COLO829 (cell line): ENCODE results near the gene FERMT1.
"Not testable (repeated sequence)": the region's sequence is repeated elsewhere in the genome, so short reads cannot be mapped to it uniquely, and the experiment has no call there.

ENCODE experiments used
- DNase-seq: peaks from one replicate; pipeline ENCODE4 v3.0.0; 2012; ENCODE audit warnings: low spot score

The FERMT1 gene

DNA sequence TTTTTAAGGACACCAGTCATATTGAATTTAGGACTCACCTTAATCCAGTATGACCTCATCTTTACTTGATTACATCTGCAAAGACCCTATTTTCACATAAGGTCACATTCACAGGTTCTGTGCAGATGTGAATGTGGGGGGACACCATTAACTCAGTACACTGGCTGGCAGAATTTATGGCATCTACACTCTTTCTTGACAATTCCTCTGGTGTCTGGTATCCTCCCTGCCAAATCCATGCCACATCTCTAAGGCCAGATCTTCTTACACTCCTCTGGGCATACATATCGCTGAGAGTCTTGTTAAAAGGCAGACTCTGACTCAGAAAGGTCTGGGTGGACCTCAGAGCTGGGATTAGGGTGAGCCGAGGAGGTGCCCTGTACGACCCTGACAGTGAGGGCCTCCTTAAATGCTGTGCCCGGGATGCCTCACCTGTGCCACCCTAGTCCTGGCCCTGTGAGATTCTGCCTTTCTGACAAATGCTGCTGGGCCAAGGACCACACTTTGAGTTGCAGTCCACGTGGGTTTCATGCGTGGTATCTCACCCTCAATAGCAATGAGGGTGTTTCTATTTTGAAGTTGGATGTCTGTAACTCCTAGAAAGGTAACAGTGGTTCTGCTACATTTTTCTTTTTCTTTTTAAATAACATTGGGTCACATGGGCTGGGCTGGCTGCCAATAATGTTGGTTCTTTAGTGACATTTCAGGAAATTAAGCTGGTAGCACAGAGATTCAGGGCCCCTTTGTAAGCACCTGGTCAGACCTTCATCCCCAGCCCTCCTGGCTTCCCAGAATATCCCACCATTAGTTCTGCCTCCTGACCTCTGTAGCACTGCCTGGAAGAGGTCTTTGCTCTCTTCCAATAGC, 51.8 kb downstream of the FERMT1 start:
- no peak for DNase-seq

DNA sequence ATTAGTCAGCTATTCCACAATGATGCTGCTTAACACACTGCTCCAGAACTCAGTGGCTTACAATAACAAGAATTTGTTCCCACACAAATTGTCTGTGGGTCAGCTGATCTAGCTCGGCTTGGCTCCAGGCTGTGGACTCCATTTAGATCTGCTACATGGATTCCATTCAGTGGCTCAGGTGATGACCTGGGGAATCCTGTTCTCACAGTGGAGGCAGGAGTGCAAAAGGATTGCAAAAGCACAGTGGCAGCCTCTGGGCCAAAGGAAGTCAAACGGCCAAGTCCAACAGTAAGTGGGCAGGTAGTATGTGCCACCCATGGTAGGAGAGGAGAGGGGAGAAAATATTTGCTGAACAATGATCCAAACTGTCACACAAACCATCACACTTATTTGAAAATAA, 53.2 kb downstream of the FERMT1 start:
- DNase-seq = no peak

DNA sequence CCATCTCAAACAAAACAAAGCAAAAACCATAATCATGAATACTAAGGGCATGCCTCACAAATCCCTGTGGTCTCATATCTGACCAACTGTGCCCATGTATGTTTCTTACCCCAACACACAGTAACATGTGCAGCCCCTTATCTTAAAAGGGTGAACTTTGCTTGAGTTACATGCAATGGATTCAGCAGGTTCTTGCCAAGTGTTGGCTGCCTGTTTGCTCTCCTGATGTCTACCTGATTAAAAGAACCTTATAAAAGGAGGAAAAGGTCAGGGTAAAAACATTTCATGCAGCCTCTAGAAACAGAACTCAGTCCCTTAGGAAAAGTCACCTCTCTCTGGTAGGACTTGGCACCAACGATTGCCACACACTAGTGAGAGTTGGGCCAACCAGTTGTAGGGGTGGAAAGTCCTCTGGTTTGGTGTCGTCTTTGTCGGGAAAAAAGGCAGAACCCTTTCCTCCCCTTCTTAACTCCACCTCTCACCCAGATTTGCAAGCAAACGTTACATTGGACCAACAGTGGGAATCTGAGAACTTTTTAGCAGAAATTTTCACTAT, 55.0 kb downstream of the FERMT1 start:
- DNase-seq = no peak

DNA sequence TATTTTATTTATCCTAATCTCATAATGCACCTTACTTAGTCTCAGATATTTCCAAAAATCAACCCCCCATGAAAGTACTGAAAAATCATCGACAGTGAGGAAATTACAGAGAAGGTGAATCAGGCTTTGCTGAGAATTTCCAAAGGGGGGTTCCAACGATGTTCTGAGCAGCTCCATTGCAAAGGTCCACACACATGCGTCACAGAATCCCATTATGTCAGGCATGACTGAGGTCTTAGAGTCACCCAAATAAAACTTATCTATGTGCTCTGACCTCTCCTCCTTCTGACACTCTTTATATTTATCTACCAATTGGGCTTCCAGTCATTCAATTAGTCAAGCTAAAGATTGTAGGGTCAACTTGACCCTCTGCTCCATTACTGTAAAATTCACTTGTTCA, 56.2 kb downstream of the FERMT1 start:
- no peak for DNase-seq

DNA sequence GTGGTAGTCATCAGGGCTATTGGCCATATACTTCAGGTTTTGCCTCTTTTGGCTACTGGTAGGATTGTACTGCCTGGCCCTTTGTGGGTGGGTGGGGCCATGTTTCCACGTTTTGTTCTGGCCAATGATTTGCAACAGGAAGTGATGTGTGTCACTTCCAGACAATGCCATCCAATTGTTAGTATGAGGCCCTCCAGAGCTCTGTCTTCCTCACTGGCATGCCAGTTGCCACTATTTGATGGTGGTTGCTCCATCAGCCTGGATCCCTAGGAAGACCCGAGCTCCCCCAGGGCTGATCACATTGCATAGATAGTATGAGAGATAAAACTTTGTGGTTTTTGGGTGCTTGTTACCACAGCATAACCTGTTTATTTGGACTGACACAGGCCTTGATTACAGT, 61.3 kb downstream of the FERMT1 start:
- DNase-seq = no peak

DNA sequence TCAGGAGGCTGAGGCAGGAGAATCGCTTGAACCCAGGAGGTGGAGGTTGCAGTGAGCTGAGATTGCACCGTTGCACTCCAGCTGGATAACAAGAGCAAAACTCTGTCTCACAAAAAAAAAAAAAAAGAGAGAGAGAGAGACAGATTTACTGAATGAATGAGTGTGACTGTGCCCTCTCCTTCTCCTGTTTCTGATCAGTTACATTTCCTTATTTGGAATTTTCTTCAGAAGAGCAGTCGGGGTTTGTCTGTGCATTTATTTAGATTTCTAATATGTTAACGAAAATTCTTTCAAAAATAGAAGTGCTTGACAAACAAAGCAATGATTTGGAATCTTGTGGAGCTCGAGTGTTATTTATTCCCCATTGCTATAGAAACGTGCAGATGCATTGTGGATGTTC, 62.6 kb downstream of the FERMT1 start:
- DNase-seq = no peak

DNA sequence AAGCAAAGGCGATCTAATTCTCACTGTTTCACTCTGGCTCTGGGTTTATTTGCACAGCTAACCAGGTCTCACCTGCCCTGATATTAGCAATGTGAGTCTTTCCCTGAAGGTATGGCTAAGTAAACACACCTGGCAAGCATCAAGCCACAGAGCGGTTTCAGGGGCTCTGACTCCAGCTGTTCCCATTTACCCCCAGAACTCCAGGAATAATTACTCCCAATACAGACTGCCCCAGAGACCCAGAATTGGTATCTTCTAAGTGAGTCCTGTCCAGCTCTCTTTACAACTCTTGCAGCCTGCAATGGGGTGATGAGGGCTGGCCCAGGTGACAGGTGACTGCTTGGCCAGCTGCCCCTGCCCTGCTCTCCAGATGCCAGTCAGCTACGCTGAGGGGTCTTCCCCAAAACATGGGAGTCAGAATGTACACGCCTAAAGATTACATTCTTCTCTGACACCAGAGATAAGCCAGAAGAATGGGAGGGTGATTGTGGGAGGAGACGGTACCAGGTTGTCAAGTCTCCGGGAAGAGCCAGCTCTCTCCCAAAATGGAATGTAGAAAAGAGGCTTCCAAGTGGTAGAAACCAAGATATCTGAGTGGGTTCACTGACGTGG, 64.0 kb downstream of the FERMT1 start:
- no peak for DNase-seq

DNA sequence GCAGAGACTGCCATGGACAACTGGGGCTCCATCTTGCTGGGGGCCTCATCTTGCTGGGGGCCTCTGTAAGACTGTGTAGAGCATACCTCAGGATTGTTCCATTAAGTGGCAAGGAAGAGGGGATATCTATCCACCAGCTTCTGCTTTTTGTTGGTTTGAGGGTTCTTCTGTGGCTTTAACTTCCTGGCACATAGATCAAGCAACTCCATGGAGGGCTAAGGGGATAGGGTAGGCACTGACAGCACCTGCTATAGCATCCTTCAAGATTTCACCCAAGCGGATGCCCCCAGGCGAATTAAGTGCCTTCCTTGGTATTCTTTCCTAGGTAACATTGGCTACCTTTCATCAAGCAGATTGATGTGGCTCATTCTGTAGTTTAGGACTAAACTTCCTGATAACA, 65.1 kb downstream of the FERMT1 start:
- no peak for DNase-seq

DNA sequence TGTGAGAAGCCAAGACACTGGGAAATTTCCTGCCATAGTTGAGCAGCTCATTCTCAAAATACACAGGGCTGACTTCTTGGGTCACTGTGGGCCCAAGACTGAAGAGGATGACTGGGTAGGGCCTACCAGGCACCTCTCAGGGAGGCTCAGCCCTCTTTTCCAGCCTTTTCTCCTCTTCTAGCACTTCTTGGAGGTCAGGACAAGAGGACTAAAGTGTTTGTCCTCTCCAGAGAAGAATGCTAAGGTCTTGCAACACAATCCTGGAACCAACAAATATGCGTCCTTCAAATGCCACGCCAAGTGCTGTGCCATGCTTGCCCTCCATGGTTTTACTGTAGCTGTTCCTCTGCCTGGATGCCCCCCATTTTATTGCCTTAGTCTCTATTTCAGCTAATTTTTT, 65.7 kb downstream of the FERMT1 start:
- no peak for DNase-seq

DNA sequence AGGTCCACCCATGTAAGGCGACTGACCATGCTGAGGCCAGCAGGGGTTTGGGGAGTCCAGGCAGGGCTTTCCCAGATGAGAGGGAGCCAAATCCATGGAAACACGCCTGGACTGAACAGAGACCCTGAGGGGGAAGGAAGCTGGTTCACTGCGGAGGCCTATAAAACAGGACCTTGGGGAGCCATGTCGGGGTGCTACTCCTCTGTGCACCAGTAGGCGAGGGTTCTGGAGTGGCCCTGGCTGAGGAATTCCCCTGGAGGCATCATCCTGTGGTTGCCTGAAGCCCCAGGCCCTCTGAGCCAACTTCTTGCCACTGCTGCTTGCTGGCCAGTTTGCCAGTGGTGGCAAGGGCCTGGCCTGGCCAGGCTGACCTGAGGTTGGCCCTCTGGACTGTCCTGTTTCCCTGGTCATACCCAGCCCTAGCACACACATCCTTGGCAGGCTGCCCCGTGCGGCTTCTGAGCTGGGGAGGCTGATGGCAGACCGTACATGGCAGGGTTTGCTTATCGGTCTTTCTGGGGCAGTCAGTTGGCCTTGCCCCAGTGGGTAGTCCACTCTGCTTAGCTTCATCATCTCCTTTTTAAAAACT, 66.8 kb downstream of the FERMT1 start:
- DNase-seq = no peak

DNA sequence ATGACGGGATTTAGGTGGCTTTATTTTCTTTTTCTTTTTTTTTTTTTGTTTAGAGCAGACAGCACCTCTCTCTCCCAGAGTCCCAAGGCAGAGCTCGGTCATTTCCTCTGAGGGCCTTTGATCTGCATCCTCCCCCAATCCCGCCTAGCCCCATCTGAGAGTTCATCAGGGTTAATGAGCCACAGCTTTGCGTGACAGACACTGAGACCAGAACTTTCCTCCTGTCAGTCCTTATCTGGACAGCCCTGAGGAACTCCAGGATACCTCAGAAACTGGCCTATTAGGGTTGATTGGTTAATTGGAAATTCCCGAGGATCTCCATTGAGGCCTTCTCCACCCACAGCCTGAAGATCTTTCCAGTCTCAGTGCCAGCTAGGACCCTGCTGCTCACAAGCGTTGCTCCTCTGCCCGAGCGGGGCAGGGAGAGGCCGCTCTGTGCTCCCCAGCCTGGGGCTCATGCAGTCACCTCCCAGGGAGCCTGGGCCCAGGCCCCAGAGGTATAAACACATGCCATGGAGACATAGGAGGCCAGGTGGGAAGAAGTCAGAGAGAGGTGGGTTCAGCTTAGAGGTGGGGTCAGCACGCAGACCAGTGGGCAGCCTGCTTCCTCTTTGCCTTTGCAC, 67.6 kb downstream of the FERMT1 start:
- no peak for DNase-seq

DNA sequence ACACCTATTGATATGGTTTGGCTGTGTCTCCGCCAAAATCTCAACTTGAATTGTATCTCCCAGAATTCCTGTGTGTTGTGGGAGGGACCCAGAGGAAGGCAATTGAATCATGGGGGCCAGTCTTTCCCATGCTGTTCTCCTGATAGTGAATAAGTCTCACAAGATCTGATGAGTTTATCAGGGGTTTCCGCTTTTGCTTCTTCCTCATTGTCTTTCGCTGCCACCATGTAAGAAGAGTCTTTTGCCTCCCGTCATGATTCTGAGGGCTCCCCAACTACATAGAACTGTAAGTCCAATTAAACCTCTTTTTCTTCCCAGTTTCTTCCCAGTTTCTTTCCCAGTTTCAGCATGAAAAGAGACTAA, 68.2 kb downstream of the FERMT1 start:
- not testable (repeated sequence) for DNase-seq

DNA sequence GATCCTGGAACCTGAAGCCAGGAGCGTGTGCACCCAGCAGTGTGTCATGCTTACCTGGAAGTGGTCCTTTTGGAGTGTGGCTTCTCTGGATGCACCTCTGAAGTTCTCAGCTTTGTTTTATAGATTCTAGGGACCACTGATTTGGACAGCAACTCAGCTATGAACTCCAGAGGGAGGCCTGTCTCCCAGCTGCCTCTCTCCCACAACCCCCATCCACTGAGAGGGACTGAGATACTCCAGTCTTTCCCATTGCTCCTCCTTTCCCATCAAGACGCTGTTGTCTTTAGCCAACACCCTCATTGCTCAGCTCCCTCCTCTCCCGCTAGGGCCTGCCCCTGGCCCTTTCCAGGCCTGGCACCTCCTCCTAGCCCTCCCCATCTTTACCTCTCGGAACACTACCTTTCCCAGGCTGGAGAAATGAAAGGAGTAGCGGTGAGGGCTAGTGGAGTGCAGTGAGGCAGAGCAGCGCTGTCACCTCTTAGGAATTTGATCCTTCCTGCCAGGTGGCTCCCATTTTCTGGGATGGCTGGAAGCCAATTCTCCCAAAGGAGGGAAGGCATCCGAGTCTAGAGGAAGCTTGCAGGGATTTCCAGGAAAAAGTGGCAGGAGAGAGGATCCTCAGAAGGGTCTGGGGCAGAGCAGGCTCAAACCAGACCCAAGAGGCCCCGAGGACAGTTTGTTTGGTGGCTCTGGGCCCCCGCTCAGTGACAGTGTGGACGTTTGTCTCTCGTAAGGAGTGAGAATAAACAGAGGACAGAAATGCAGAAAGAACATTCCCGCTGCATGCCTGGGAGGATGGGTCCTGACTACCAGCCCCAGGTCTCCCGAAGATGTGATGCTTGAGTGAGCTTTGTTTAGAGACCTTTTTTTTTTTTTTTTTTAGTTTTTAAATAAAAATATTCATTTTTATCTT, 68.8 kb downstream of the FERMT1 start, which contains the start of gene LRRN4:
TSS of gene LRRN4 (minus strand) at position 285 of the 913 bp plus-strand sequence. CDS start 1,261 bp downstream, outside the sequence.
- no peak for DNase-seq

DNA sequence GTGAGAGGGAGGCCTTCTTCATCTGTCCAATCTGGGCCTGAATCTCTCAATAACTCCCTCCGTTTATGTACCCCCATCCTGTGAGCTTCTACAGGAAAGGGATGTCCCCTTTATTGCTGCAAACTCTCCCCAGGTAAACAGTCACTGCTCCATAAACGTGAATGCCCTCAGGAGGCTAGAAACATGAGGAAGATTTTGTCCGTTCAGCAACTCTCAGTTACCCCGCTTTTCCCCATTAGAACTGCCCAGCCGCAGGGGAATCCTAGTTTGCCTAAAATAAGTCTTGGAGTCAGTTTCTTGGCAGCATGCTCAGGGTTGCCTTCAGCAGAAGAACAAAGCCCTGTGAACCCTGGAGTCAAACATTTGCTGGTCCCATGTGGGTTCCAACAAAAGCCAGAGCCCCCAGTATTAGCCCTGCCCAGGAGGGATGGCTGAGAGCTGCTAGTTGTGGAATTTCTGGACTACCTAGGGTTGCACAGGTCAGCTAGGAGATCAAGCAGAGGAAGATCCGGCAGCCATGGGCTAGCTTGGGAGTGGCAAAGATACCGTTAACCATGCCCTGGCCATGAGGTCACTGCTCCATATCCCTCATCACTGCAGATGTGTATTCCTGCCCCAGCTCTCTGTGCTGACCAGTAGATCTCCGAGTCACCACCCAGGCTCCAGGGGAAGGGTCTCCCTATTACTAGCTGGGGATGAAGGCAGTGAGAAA, 69.6 kb downstream of the FERMT1 start:
- no peak for DNase-seq

DNA sequence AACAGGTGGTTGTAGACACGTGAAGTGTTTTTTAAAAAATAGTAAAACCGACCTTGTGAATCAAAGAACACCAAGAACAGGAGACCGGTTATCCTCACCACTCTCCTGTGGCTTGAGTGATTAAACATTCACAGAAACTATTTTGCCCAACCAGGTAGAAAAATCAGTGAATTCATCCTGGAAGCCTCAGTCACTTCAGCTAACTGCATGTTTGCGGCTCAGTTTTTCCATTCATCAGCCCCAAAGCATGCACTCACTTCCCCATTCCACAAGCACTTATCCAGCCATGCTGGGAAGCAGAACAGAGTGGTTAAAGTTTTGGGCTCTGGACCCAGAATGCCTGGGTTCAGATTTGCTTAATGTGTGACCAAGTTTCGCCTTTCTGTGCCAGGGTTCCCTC, 71.3 kb downstream of the FERMT1 start:
- no peak for DNase-seq

DNA sequence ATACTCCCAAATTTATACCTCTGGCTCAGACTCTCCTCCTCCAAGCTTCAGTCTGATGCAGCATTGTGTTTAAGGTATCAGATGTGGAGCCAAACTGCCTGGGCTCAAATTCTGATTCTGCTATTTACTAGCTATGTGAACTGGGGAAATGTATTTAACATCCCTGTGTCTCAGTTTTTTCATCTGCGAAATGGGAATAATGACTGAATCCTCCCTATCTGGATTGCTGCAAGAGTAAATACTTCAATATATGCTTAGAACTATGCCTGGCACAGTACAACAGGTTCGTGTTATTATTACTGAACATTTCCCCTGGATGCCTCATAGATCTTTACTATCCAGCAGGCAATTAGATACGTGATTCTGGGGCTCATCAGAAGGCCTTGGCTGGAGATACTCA, 74.4 kb downstream of the FERMT1 start:
- DNase-seq = no peak

DNA sequence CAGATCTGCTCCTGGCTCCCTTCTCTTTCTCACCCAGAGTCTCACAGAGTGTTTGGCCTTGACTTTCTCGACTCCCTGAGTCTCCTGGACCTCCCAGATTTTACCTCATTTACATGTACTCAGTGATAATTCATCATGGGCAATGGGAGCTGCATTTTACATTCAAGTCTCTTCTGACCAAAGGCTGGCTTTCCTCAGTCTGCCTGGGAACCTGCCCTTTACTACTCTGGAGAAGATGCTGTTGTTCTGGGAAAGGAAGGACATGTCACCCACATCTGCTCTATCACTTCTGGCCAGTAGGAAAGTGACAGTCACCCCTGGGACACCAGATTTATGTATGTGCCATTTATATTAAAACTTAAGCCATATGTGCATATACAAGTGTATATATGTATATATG, 76.4 kb downstream of the FERMT1 start:
- DNase-seq = no peak

DNA sequence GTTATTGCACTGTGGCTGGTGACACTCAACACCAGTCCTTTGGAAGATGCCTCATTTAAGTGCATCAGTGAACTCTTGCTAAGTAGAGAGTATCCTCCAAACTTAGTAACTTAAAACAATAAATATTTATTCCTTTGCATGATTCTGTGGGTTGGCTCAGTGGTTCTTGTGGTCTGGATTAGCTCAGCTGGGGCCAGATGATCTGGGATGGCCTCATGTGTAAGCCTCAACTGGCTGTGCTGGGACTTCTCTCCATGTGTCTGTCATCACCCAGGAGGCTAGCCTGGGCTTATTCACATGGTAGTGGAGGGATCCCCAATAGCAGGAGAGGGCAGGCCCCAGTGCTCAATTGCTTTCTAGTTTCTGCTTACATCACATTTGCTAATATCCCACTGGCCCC, 77.3 kb downstream of the FERMT1 start:
- no peak for DNase-seq

DNA sequence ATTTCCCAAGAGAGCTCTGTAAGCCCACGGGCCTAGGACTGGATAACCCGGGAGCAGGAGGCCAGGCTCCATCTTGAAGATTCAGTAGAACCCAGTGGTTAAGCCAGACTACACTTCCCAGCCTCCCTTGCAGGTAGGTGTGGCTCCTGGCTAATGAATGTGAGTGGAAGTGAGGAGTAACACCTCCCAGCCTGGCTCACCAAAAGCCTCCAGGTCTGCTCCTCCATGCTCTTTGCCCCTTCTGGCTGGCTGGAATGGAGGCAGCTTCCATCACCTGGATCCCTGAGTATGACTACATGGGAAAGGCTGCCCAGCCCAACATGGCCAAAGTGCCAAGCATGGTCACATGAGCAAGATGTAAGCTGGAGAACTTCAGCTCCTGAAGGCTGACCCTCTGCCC, 78.7 kb downstream of the FERMT1 start:
- DNase-seq = no peak

DNA sequence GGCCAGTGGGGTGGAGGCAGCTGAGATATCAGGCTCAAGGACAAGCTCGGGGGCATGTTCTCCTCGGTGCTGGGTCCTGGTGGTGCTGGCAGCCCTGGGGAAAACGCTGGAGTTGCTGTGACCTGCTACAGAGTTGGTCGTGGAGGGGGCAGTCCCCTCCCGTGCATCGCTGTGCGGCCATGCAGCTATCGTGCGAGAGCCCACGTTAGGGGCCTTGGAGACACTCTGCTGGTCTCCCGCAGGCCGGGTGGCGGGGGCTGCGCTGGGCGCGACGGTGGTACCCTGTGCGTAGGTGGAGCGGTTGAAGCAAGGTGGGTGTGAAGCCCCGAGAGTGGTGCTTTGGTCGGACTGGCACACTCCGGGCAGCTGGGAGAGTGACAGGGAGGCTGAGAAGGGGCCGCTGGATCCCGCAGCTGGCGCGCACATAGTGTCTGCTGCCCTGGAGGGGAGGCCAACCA, 81.0 kb downstream of the FERMT1 start:
- DNase-seq = no peak
